ENCODE data around the gene AGGF1.

DNA sequence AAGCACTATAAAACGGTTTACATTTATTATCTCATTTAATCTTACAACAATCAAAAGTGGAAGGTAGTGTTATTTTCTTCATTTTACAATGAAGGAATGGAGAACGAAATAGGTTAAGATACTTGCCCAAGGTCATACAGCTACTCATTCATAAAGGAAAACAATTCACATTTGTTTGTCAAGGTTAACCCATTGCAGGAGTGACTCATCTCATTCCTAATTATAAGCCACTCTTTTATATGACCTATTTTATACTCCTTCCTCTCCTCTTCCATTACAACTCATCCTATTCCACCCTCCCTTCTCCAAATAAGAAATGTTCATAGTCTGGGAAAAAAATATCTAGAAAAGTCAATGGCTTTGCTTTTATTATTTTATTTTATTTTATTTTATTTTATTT is 47.8 kb upstream of the AGGF1 start:
- TF ChIP-seq, protein P1, sequence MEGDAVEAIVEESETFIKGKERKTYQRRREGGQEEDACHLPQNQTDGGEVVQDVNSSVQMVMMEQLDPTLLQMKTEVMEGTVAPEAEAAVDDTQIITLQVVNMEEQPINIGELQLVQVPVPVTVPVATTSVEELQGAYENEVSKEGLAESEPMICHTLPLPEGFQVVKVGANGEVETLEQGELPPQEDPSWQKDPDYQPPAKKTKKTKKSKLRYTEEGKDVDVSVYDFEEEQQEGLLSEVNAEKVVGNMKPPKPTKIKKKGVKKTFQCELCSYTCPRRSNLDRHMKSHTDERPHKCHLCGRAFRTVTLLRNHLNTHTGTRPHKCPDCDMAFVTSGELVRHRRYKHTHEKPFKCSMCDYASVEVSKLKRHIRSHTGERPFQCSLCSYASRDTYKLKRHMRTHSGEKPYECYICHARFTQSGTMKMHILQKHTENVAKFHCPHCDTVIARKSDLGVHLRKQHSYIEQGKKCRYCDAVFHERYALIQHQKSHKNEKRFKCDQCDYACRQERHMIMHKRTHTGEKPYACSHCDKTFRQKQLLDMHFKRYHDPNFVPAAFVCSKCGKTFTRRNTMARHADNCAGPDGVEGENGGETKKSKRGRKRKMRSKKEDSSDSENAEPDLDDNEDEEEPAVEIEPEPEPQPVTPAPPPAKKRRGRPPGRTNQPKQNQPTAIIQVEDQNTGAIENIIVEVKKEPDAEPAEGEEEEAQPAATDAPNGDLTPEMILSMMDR (IDR thresholded peaks at IDR 0.05), result no peak
- TF ChIP-seq POLR2A (IDR thresholded peaks at IDR 0.05), result no peak
